Activated T-cell treated with anti-CD3 and anti-CD28 coated beads, Interleukin-2, amount 50 U/mL, for 4 hours (primary cell): ENCODE results near the gene KPNA4. TPM values are rescaled to one million over a fixed set of nuclear protein-coding genes. Genes with fewer than 3 reads are reported as not detected.
"Not testable (repeated sequence)": the region's sequence is repeated elsewhere in the genome, so short reads cannot be mapped to it uniquely, and the experiment has no call there.

Experiments used
- ATAC-seq, 2 donors: fragments of 200-7000 bp; cut with Tn5 transposase; one replicate each; pipeline ENCODE4 v1.10.0; 2021
- DNase-seq: peaks from one replicate; pipeline ENCODE4 v3.0.0-alpha.2; 2020
- H3K27me3 Mint-ChIP-seq: one replicate; pipeline ENCODE4 v1.8.0; 2021; ENCODE audit warnings: low read depth, mixed read lengths
- H3K36me3 Mint-ChIP-seq: one replicate; pipeline ENCODE4 v1.8.0; 2022; ENCODE audit warnings: mixed read lengths; ENCODE audit not compliant: insufficient read depth
- H3K4me1 Mint-ChIP-seq: one replicate; pipeline ENCODE4 v1.8.0; 2021; ENCODE audit warnings: low read depth, mixed read lengths
- H3K4me3 Mint-ChIP-seq: one replicate; pipeline ENCODE4 v1.8.0; 2021; ENCODE audit warnings: mild to moderate bottlenecking, moderate library complexity, mixed read lengths
- H3K9me3 Mint-ChIP-seq: one replicate; pipeline ENCODE4 v1.8.0; 2021; ENCODE audit warnings: mixed read lengths
- total RNA-seq, 3 donors: library from RNA; stranded (reverse); gene quantifications; one replicate each; pipeline ENCODE4 v1.2.1, GENCODE V29; 2021

Gene KPNA4
- total RNA-seq, 3 donors from 2014 or later, result 98.1 to 102 (median 99.4) TPM

GRCh38 chr3:160583451-160583850 is 18.1 kb upstream of the KPNA4 start:
- H3K9me3 Mint-ChIP-seq, result peaks cover 15% of the 10 kb centered on the region
- peaks cover 6% of the 10 kb centered on the region for H3K36me3 Mint-ChIP-seq
- H3K4me1 Mint-ChIP-seq, result no peaks in the 10 kb centered on the region
- DNase-seq (no peak), ATAC-seq (no peak)
- H3K27me3 Mint-ChIP-seq, result peaks cover 49% of the 10 kb centered on the region
- H3K4me3 Mint-ChIP-seq, result no peak overlapping the region

GRCh38 chr3:160580938-160581337 is 15.6 kb upstream of the KPNA4 start:
- no peaks in the 10 kb centered on the region for H3K4me1 Mint-ChIP-seq
- DNase-seq (no peak), ATAC-seq (no peak)
- peaks cover 41% of the 10 kb centered on the region for H3K27me3 Mint-ChIP-seq
- peaks cover 6% of the 10 kb centered on the region for H3K36me3 Mint-ChIP-seq
- peaks cover 15% of the 10 kb centered on the region for H3K9me3 Mint-ChIP-seq
- H3K4me3 Mint-ChIP-seq, result no peak overlapping the region

- H3K36me3 Mint-ChIP-seq, result peaks cover 6% of the 10 kb centered on the region
- H3K4me1 Mint-ChIP-seq, result no peaks in the 10 kb centered on the region
- H3K4me3 Mint-ChIP-seq, result no peak overlapping the region
- peaks cover 29% of the 10 kb centered on the region for H3K27me3 Mint-ChIP-seq
- H3K9me3 Mint-ChIP-seq, result peaks cover 15% of the 10 kb centered on the region
- DNase-seq (no peak), ATAC-seq (no peak)
These were observed 12.3 kb upstream of the KPNA4 start for GRCh38 chr3:160577556-160578195.

- Mint-ChIP-seq H3K9me3 (peaks cover 15% of the 10 kb centered on the region), H3K4me3 (no peak overlapping the region), H3K27me3 (peaks cover 27% of the 10 kb centered on the region), H3K4me1 (no peaks in the 10 kb centered on the region), H3K36me3 (peaks cover 6% of the 10 kb centered on the region)
- ATAC-seq (no peak), DNase-seq (no peak)
These were observed 11.7 kb upstream of the KPNA4 start for GRCh38 chr3:160577093-160577492.

- Mint-ChIP-seq H3K4me3 (no peak overlapping the region), H3K4me1 (no peaks in the 10 kb centered on the region), H3K9me3 (peaks cover 10% of the 10 kb centered on the region), H3K36me3 (peaks cover 5% of the 10 kb centered on the region), H3K27me3 (peaks cover 23% of the 10 kb centered on the region)
- ATAC-seq, result no peak
- no peak for DNase-seq
These were observed 11.2 kb upstream of the KPNA4 start for GRCh38 chr3:160576621-160577020.

GRCh38 chr3:160575589-160575988 is 10.2 kb upstream of the KPNA4 start:
- Mint-ChIP-seq H3K36me3 (peaks cover 1% of the 10 kb centered on the region), H3K9me3 (peaks cover 2% of the 10 kb centered on the region), H3K4me3 (no peak overlapping the region), H3K4me1 (no peaks in the 10 kb centered on the region), H3K27me3 (peaks cover 15% of the 10 kb centered on the region)
- no peak for ATAC-seq
- no peak for DNase-seq

GRCh38 chr3:160574636-160575035 is 9.3 kb upstream of the KPNA4 start:
- no peak overlapping the region for H3K4me3 Mint-ChIP-seq
- no peak for DNase-seq
- no peaks in the 10 kb centered on the region for H3K9me3 Mint-ChIP-seq
- peaks cover 13% of the 10 kb centered on the region for H3K27me3 Mint-ChIP-seq
- H3K36me3 Mint-ChIP-seq, result no peaks in the 10 kb centered on the region
- ATAC-seq, result no peak
- H3K4me1 Mint-ChIP-seq, result no peaks in the 10 kb centered on the region

GRCh38 chr3:160573955-160574525 is 8.7 kb upstream of the KPNA4 start:
- not testable (repeated sequence) for H3K4me3 Mint-ChIP-seq, H3K4me1 Mint-ChIP-seq, DNase-seq, ATAC-seq, H3K9me3 Mint-ChIP-seq, H3K36me3 Mint-ChIP-seq
- peaks cover 13% of the 10 kb centered on the region for H3K27me3 Mint-ChIP-seq

GRCh38 chr3:160569894-160570652 is 4.7 kb upstream of the KPNA4 start:
- no peak for DNase-seq
- Mint-ChIP-seq H3K9me3 (peaks cover 5% of the 10 kb centered on the region), H3K27me3 (no peaks in the 10 kb centered on the region), H3K4me3 (no peak overlapping the region), H3K36me3 (peaks cover 6% of the 10 kb centered on the region), H3K4me1 (peaks cover 16% of the 10 kb centered on the region)
- ATAC-seq, result no peak

GRCh38 chr3:160568989-160569388 is 3.6 kb upstream of the KPNA4 start:
- H3K27me3 Mint-ChIP-seq, result no peaks in the 10 kb centered on the region
- H3K36me3 Mint-ChIP-seq, result peaks cover 6% of the 10 kb centered on the region
- no peak for DNase-seq
- H3K9me3 Mint-ChIP-seq, result peaks cover 5% of the 10 kb centered on the region
- ATAC-seq, result no peak
- H3K4me1 Mint-ChIP-seq, result peaks cover 17% of the 10 kb centered on the region
- H3K4me3 Mint-ChIP-seq, result no peak overlapping the region

GRCh38 chr3:160567774-160568173 is 2.4 kb upstream of the KPNA4 start:
- H3K4me1 Mint-ChIP-seq, result peaks cover 29% of the 10 kb centered on the region
- peaks cover 17% of the 10 kb centered on the region for H3K36me3 Mint-ChIP-seq
- DNase-seq (no peak), ATAC-seq (no peak)
- no peaks in the 10 kb centered on the region for H3K27me3 Mint-ChIP-seq
- H3K4me3 Mint-ChIP-seq, result no peak overlapping the region
- peaks cover 5% of the 10 kb centered on the region for H3K9me3 Mint-ChIP-seq

- Mint-ChIP-seq H3K27me3 (no peaks in the 10 kb centered on the region), H3K4me1 (peaks cover 41% of the 10 kb centered on the region), H3K36me3 (peaks cover 18% of the 10 kb centered on the region)
These were observed 1.1 kb upstream of the KPNA4 start for GRCh38 chr3:160566499-160566898.

GRCh38 chr3:160564949-160565441 is 376 bp downstream of the KPNA4 start:
- ATAC-seq (peak; percentile 59 to 61), DNase-seq (peak; percentile 49)
- Mint-ChIP-seq H3K36me3 (peaks cover 21% of the 10 kb centered on the region), H3K4me3 (peak overlapping the region; percentile 97), H3K4me1 (peaks cover 52% of the 10 kb centered on the region), H3K27me3 (no peaks in the 10 kb centered on the region), H3K9me3 (peaks cover 5% of the 10 kb centered on the region)

More at GRCh38 chr3:160566499-160566898, 1.1 kb upstream of the KPNA4 start:
- DNase-seq (no peak), ATAC-seq (no peak)
- Mint-ChIP-seq H3K9me3 (peaks cover 5% of the 10 kb centered on the region), H3K4me3 (peak overlapping the region; percentile 97)

GRCh38 chr3:160564258-160564911 is 986 bp downstream of the KPNA4 start:
- H3K4me1 Mint-ChIP-seq, result peaks cover 58% of the 10 kb centered on the region
- H3K9me3 Mint-ChIP-seq, result peaks cover 5% of the 10 kb centered on the region
- no peaks in the 10 kb centered on the region for H3K27me3 Mint-ChIP-seq
- H3K36me3 Mint-ChIP-seq, result peaks cover 21% of the 10 kb centered on the region
- DNase-seq, result no peak
- peak overlapping the region; percentile 93 for H3K4me3 Mint-ChIP-seq
- no peak for ATAC-seq
